CD4-positive, alpha-beta T cell treated with Interferon gamma for 1 hour (primary cell): ENCODE data around the gene PIK3AP1.
"Not testable (repeated sequence)": the region's sequence is repeated elsewhere in the genome, so short reads cannot be mapped to it uniquely, and the experiment has no call there.

Source experiments
- DNase-seq: peaks from one replicate; pipeline ENCODE4 v3.0.0-alpha.2; 2020

The PIK3AP1 gene

GRCh38 chr10:96720422-96721206 lies at the start of gene PIK3AP1:
TSS of gene PIK3AP1 (minus strand) at chr10:96720514. CDS start at chr10:96720394, 120 bp downstream.
- peak; percentile 69 for DNase-seq

DNA sequence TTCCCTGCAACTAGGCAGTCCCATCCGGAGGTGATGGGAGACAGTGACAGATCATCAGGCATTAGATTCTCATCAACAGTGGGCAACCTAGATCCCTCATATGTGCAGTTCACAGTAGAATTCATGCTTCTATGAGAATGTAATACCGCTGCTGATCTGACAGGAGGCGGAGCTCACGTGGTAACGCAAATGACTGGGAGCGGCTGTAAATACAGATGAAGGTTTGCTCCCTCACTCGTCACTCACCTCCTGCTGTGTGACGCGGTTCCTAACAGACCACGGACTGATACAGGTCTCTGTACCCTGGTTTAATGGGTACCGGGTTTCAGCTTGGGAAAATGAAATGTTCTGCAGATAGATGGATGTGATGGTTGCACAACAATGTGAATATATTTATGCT lies 47.8 kb upstream of the PIK3AP1 start:
- no peak for DNase-seq

DNA sequence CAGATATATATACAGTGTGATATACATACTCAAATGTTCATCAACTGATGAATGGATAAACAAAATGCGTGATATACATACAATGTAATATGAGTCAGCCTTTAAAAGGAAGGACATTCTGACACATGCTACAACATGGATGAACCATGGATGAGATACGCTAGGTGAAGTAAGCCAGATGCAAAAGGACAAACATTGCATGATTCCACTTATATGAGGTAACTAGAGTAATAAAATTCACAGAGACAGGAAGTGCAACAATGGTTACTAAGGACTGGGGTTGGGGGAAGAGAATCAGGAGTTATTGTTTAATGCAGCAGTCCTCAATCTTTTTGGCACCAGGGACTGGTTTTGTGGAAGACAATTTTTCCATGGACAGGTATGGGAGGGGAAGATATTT lies 47.3 kb upstream of the PIK3AP1 start:
- DNase-seq, result no peak

- DNase-seq, result peak; percentile 70
Measured at GRCh38 chr10:96765406-96766240, 45.3 kb upstream of the PIK3AP1 start.

GRCh38 chr10:96764425-96765060 lies 44.2 kb upstream of the PIK3AP1 start:
- DNase-seq, result no peak

DNA sequence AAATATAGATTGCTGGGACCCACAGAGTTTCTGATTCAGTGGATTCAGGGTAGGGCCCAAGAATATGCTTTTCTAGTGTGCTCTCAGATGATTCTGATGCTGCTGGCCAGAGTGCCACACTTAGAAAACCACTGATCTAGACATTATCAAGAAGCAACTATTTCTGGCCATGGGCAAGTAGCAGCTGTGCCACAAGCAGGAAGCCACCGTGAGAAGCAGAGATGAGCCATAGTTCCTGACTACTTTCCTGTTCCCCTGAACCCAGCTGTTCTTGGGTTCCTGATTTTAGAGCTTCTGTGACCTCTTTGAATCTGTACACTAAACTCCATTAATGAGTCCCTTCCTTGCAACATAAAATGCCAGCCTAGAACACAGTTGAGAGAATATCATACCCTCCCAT lies 38.1 kb upstream of the PIK3AP1 start:
- peak; percentile 23 for DNase-seq

DNA sequence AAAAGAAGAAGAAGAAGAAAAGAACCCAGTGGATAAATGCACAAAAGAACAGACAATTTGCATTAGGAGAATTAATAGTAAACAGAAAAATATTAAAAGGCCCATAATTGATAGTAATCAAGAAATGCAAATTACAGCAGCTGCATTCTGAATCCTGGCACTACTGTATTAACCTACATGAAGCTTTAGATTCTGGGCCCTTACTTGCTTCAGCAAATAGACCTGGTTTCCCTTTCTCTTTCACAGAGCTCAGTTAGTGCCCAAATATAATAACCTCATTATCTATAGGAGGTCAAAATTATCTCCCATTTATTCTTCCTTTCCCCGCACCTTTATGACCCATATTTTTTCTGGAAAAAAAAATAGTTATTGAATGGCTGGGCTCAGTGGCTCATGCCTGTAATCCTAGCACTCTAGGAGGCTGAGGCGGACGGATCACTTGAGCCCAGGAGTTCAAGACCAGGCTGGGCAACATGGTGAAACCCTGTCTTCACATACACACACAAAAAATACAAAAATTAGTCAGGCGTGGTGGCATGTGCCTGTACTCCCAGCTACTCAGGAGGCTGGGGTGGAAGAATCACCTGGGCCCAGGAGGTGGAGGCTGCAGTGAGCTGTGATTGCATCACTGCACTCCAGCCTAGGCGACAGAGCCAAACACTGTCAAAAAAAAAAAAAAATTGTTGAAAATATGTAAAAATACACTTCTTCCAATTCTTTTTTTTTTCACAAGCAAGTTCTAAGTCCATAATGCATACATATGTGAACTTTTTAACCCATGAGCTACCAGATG lies 36.0 kb upstream of the PIK3AP1 start:
- no peak for DNase-seq

GRCh38 chr10:96753956-96754355 lies 33.6 kb upstream of the PIK3AP1 start:
- no peak for DNase-seq

GRCh38 chr10:96752375-96752774 lies 32.1 kb upstream of the PIK3AP1 start:
- DNase-seq, result no peak

GRCh38 chr10:96750316-96750715 lies 30.0 kb upstream of the PIK3AP1 start:
- DNase-seq, result not testable (repeated sequence)

DNA sequence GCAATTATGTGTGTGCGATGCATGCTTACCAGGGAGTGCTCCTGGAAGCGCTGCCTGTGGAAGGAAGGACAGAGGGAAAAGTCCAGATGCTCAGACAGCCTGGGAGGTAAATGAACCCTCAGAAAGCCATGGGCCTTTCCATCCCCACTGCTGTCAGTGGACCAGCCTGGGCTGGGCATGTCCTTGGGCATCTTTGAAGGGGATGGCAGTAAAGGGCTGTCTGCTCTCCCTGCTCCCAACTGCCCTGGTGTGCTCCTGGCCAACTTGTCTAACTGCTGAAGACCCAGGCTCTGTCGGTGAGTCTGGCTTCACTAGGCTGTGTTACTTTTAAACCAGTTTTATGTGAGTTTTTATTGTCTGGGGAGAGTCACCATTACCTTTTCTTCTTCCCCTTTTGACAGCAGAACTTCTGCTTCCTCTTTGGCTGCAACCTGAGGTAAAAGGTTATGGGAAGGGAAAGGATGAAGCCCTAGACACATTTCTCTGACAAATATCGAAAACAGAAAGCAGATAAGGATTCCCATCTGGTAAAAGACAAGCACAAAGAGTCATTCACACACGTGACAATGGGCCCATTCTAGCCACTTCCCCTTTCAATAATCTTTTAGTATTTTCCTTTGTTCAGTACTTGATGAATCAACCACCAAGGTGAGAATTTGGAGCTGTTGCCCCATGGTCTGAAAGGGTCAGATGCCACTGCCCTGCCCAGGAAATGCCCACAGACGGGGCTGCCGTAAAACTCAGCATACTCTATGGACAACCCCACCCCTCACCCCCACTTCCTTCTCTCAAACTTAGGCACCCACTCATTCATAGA lies 27.6 kb upstream of the PIK3AP1 start:
- peak; percentile 11 for DNase-seq

DNA sequence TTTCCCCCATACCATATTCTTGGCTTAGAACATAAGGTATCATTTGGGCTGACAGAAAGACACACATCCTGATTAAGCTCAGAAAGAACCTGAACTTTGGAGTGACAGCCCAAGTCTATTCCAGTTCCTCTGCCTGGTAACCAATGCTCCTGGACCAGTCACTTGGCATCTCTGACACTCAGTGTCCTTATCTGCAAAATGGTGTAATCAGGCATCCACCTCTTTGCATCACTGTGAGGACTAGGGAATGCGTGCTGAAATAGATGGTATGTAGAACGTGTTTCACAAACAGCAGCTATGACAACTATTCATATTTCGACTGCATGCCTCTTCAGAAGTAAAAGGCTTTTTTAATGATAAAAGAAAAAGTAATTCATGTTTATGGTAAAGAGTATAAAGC lies 26.2 kb upstream of the PIK3AP1 start:
- no peak for DNase-seq

DNA sequence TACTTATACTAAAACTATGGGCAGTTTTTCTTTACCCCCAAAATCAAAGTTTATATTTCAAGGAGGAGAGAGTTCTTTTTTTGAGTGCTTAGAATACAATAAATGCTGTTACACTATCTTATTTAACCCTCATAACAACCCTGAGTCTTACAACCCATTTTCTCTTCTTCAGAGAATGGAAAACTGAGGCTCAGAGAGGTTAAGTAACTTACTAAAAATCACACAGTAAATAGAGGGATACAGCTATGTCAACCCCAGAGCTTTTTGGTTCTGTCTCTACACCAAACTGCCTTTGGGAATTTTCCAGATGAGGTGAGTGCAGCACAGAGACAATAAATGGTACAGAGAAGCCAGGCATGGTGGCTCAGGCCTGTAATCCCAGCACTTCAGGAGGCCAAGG lies 25.6 kb upstream of the PIK3AP1 start:
- no peak for DNase-seq

- DNase-seq, result no peak
Measured at GRCh38 chr10:96743988-96744585, 23.8 kb upstream of the PIK3AP1 start.

DNA sequence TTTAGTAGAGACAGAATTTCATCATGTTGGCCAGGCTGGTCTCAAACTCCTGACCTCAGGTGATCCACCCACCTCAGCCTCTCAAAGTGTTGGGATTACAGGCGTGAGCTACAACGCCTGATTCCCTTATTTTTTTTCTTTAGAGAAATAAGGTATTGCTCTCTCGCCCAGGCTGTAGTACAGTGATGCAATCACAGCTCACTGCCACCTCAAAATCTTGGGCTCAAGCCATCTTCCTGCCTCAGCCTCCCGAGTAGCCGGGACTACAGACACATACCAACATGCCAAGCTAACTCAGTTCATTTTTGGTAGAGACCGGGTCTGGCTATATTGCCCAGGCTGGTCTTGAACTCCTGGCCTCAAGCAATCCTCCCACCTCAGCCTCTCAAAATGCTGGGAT lies 21.2 kb upstream of the PIK3AP1 start:
- not testable (repeated sequence) for DNase-seq

GRCh38 chr10:96740579-96741281 lies 20.4 kb upstream of the PIK3AP1 start:
- DNase-seq, result peak; percentile 73

GRCh38 chr10:96740141-96740540 lies 19.8 kb upstream of the PIK3AP1 start:
- no peak for DNase-seq

- peak; percentile 12 for DNase-seq
Measured at GRCh38 chr10:96737307-96737902, 17.1 kb upstream of the PIK3AP1 start.

DNA sequence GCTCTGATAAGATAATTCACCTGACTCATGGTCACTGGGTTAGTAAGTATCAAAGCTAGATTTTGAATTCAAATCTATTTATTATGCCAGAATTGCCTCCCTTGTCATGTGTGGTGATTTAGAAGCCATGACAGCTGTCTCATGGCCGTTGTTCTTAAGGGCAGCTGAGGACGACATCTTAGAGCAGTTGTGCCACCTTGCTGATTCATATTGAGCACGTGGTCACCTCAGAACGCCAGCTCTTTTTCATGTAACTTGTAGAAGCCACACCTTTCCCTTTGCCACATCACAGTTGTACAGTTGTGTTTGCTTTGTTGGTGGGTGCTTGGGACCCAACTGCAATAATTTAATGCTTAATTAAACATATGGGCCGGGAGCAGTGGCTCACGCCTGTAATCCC lies 4.3 kb upstream of the PIK3AP1 start:
- DNase-seq, result no peak

DNA sequence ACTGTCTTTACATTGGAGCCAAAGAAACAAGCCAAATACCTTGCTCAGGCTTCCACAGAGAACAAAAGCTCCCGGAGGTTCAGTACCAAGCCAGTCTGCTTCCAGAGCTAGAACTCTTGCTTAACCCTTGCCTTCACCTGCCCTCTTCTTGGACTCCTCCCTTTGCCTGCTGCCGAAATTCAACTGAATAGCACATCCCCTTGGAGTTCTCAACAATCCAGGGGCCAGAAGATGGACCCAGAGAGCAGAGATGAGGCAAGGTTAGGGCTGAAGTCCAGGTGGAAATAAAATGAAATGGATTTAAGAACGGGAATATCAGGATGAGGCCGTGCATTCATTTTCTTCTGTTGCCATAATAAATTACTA lies 876 bp upstream of the PIK3AP1 start:
- no peak for DNase-seq
